NCI-H128 (cell line): Measurements from ENCODE around the gene SPATA6.
"Not testable (repeated sequence)": the region's sequence is repeated elsewhere in the genome, so short reads cannot be mapped to it uniquely, and the experiment has no call there.

Experiments used
- DNase-seq: peaks from one replicate; lab custom pipeline; 2025; ENCODE audit not compliant: unreplicated experiment; lab: John Stamatoyannopoulos, UW

The SPATA6 gene

DNA sequence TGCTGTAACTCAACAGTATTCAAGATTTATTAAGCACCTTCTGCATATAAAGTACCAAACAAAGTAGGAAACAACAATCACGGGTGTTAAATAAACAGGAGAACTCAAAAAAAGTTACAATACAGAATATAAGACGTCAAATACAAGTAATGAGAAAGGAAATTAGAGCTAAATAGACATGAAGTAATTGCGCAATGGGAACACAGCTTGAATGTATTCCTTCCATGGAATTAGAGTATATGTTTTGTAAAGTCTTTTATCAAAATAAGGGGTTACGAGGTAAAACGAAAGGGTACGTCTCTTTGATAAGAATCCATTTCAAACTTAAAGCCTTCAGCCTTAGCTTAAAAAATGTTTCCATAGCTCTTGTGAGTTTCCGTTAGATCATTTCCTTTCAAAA lies 109.1 kb downstream of the SPATA6 start:
- DNase-seq = no peak

DNA sequence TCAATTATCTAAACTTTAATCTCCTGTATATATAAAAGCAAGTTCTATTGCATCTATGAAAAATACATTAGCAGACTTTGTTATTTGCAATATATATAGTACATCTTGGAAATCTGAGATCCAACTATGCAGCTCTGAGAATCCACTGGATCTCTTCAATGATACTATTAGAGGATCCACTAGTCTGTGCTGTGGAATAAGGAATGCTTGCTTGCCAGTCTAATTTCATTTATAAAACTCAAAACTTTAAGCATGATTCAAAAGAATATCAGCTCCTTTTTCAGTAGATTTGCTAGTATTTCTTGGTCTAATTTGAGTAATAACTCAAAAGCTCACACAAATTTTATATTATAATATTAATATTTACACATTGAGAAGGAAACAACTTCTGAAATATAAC lies 115.1 kb downstream of the SPATA6 start:
- DNase-seq = no peak

DNA sequence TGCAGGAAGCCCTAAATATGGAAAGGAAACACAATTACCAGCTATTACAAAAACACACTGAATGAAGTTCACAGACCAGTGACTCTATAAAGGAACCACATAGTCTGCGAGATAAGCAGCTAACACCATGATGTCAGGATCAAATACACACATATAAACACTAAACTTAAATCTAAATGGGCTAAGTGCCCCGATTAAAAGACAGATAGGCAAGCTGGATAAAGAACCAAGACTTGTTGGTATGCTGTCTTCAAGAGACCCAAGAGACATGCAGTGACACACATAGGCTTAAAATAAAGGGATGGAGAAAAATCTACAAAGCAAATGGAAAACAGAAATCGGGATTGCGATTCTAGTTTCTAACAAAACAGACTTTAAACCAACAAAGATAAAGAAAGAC lies 127.6 kb downstream of the SPATA6 start:
- DNase-seq = no peak

DNA sequence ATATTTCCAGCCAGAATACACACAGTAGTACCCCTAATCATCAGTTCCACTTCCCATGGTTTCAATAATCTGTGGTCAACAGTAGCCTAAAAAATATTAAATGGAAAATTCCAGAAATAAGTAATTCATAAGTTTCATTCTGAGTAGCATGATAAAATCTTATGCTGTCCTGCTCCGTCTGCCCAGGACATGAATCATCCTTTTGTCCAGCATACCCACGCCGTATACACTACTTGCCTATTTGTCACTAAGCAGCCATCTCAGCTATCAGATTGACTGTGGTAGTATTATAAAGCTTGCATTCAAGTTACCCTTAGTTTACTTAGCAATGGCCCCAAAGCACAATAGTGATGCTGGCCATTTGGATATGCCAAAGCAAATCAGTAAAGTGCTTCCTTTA lies 130.8 kb downstream of the SPATA6 start:
- no peak for DNase-seq

DNA sequence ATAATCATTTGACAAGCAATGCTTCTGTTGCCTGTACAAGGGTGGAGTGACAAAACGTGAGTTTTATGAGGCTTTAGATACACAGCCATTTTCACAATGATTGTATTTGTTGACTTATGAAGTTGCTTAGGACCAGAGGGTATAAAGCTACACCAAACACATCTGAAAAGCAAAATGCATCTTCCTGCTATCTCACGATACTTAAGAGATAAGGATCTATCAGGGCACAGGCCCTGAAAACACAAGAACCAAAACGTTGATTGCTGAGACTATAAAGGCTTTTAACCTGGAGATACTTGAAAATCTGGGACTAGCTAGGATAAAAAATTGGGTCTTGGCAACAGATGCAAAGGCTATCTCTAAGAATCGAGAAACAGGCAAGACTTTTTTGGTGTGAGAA lies 133.7 kb downstream of the SPATA6 start:
- no peak for DNase-seq

DNA sequence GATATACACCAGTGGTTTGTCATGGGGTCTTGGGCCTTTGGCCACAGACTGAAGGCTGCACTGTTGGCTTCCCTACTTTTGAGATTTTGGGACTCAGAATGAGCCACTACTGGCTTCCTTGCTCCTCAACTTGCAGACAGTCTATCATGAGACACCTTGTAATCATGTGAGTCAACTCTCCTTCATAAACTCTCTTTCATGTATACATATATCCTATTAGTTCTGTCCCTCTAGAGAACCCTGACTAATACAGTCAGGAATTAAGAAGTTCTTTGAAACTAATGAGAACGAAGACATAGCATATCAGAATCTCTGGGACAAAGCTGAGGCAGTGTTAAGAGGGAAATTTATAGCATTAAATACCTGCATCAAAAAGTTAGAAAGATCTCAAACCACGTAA lies 138.7 kb downstream of the SPATA6 start:
- DNase-seq = no peak

DNA sequence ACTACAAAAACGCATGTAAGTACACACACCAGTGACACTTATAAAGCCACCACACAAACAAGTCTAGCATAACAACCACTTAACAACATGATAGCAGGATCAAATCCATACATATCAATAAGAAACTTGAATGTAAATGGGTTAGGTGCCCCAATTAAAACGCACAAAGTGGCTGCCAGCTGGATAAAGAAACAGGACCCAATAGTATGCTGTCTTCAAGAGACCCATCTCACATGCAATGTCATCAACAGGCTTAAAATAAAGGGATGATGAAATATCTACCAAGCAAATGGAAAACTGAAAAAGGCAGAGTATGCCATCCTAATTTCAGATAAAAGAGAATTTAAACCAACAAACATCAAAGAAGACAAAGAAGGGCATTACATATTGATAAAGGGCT lies 139.9 kb downstream of the SPATA6 start:
- no peak for DNase-seq

DNA sequence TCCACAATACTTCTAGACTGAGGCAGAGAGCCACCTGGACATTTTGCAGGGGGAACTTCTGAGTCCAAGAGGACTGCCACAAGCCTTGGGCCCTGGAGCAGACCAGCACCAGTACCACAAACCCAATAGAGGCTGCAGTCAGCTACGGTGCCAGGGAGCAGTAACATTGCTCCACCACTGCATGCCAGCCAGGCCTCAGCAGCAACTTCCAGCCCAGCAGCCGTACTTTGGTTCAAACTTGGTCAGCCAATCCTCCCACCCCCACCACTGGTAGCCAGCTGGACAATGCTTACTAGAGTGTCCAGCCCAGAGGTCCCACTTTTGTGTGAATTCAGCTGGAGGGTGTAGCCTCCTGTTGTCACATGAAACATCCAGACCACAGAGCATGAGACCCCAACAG lies 142.1 kb downstream of the SPATA6 start:
- DNase-seq = no peak

DNA sequence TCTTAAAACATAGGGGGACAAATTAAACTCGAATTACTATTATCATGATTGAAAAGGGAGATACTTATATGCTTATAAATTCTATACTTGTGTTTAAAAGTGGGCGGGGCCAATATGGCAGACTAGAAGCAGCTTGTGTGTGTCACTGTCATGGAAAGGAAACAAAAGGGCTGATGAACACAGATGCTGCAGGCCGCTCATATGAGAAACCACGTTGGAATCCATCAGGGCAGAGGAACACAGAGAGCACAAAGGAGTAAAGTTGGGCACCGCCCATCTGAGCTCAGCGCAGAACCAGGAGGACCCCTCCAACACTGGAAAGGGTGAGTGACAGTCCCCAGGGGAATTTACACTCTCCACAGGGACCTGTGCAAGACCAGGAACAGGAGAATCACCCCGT lies 142.5 kb downstream of the SPATA6 start:
- DNase-seq = no peak

DNA sequence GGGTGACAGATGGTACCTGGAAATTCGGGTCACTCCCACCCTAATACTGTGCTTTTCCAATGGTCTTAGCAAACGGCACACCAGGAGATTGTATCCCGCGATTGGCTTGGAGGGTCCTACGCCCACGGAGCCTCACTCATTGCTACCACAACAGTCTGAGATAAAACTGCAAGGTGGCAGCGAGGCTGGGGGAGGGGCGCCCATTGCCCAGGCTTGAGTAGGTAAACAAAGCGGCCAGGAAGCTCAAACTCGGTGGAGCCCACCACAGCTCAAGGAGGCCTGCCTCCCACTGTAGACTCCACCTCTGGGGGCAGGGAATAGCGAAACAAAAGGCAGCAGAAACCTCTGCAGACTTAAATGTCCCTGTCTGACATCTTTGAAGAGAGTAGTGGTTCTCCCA lies 160.2 kb downstream of the SPATA6 start:
- DNase-seq = not testable (repeated sequence)

DNA sequence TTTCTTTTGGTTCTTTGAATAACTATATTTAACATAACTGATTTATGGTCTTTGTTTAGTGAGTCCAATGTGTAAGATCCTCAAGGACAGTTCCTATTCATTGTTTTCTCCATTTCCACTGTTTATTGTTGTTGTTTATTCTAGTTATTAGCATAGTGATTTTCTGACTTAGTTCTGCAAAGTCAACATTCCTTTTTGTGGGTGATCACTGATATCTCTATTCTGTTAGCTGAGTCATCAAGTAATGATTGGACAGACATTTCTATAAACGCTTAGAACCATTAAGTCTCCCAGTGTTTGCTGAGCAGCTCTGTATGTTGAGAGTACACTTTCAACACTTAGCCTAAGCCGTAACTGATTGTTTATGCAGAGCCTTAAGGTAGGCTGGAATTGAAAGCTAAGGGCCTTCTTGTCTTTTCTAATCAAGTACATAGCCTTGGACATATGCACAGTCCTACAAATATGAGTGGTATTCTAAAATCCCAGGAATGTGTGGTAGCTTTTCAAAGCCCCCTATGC lies 162.4 kb downstream of the SPATA6 start:
- DNase-seq = no peak

DNA sequence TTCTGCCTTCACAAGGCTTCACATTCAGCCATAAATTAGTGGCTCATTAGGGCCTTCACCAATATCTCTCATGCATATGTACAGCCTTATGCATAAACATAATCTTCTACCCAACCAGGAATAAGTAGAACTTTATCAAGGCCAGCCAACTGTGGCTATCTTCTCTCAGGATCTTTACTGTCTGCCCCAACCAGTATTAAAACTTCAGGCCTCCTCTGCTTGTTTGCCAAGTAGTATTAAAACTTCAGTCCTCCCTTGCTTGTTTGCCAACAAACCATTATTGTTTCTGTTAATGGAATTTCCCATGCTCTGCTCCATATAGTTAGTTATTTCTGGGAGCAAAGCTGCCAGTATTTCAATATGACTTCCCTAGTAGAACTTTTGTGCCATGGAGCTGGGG lies 169.4 kb downstream of the SPATA6 start:
- no peak for DNase-seq

DNA sequence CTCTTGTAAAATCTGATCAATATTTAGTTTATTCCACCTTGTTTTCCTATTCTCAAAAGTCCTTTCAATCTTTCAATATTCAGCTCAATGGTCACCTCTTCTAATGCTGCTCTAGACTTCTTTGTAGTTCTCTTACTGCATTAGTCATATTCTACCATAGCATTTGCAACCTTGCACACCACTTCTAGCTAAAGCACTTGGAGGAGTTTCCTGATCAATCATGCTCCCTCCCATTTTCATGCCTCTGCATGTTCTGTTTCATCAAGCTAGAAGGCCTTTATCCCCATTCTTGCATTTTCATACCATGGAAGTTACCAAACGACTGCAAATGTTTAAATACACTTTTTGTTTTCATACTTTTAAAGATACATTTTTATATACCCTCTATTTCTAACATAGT lies 177.3 kb downstream of the SPATA6 start:
- no peak for DNase-seq

DNA sequence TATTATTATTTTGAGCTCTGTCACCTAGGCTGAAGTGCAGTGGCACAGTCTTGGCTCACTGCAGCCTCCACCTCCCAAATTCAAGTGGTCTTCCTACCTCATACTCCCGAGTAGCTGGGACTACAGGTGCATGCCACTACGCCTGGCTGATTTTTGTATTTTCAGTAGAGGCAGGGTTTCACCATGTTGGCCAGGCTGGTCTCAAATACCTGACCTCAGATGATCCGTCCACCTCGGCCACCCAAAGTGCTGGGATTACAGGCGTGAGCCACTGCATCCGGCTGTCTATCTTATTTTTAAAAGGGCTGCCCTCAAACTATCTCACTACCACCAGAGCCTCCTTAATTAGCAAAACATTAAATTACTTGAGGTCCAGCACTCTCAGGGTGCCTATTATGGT lies 177.9 kb downstream of the SPATA6 start:
- not testable (repeated sequence) for DNase-seq

DNA sequence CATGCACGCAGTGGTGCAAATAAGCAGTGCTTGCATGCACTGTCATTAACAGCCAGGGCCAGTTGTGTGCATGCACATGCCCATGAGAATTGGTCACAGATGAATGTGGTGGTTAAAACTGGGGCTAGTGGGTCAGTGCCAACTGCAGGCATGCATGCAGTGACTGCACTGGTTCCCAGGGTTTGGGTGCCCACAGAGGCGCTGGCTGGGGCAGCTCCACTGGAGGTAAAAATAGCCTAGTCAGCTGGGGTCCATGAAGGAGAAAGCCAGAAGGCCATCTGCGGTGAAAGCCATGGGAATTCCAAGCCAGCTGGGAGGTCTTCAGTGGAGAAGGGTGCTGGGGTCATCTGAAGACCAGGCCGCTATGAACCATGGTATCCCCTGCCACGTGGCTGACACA lies 179.3 kb downstream of the SPATA6 start:
- DNase-seq = no peak

DNA sequence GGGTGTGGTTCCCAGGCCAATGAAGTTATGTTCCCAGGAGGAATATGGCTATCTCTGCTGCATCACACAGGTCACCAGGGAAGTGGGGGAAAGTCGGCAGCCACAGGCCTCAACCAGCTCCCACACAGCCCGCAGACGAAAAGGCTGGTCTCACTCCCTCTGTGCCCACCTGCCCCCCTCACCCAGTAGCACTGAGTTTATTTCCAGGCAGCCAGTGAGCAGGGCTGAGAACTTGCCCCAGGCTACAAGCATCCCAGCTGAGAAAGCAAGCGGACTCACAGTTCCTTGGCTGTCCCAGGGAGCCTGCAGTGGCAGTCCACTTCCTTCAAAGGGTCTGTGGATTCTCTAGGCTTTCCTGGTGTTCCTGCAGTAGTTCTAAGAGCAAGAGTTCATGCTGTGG lies 180.6 kb downstream of the SPATA6 start:
- DNase-seq = no peak

DNA sequence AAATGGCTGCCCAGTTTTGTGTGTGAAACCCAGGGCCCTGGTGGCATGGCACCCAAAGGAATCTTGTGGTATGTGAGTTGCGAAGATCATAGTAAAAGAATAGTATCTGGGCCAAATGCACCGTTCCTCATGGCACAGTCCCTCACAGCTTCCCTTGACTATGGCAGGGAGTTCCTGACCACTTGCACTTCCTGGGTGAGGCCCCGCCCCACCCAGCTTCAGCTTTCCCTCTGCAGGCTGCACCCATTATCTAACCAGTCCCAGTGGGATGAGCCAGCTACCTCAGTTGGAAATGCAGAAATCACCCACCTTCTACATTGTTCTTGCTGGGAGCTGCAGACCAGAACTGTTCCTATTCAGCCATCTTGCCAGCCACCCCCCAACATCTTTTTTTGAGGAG lies 186.5 kb downstream of the SPATA6 start:
- DNase-seq = no peak

DNA sequence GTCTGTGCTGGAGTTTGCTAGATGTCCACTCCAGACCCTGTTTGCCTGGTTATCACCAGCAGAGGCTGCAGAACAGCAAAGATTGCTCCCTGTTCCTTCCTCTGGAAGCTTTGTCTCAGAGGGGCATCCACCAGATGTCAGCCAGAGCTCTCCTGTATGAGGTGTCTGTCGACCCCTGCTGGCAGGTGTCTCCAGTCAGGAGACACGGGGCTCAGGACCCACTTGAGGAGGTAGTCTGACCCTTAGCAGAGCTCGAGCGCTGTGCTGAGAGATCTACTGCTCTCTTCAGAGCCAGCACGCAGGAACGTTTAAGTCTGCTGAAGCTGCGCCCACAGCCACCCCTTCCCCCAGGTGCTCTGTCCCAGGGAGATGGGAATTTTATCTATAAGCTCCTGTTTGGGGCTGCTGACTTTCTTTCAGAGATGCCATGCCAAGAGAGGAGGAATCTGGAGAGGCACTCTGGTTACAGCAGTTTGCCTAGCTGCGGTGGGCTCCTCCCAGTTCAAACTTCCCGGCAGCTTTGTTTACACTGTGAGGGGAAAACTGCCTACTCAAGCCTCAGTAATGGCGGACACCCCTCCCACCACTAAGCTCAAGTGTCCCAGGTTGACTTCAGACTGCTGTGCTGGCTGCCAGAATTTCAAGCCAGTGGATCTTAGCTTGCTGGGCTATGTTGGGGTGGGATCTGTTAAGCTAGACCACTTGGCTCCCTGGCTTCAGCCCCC lies 187.1 kb downstream of the SPATA6 start:
- not testable (repeated sequence) for DNase-seq

DNA sequence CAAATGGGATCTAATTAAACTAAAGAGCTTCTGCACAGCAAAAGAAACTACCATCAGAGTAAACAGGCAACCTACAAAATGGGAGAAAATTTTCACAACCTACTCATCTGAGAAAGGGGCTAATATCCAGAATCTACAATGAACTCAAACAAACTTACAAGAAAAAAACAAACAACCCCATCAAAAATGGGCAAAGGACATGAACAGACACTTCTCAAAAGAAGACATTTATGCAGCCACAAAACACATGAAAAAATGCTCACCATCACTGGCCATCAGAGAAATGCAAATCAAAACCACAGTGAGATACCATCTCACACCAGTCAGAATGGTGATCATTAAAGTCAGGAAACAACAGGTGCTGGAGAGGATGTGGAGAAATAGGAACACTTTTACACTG lies 189.7 kb downstream of the SPATA6 start:
- not testable (repeated sequence) for DNase-seq

DNA sequence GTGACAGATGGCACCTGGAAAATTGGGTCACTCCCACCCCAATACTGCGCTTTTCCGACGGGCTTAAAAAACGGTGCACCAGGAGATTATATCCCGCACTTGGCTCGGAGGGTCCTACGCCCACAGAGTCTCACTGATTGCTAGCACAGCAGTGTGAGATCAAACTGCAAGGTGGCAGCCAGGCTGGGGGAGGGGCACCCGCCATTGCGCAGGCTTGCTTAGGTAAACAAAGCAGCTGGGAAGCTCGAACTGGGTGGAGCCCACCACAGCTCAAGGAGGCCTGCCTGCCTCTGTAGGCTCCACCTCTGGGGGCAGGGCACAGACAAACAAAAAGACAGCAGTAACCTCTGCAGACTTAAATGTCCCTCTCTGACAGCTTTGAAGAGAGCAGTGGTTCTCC lies 194.6 kb downstream of the SPATA6 start:
- not testable (repeated sequence) for DNase-seq

DNA sequence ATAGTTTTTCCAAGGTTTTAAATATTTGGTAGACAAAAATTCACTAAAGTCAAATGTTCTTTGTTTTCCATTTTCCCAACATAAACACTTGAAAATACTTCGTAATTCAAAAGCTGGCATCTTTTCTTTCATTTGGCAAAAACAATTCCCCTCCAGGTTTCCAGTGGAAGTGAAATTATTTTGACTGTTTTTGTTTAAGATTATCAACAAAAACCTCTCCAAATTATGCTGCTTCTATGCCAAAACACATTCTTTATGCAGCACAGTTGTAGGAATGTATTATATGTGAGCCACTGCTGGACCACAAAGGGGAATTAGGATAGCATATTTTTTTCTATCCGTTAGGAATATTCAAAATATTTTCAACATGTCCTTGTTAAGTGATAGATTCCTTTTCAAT lies 205.4 kb downstream of the SPATA6 start:
- DNase-seq = no peak

DNA sequence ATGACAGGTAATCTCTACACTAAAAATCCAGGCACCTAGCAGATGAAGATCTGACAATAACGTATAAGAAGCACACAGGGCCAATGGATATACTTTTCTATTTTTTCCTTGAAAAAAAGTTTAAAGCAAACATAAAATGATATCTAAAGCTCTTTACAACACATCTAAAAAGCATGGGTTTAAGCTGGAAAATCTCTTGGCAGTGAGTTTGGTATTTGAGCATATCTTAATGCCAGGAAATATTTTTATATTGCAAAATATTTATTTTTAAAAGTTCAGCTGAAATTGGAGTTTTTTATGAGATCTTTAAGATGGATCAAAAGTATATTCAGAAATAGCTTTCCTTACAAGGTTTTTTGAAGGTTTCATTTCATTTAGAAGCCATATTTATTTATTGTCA lies 209.0 kb downstream of the SPATA6 start:
- DNase-seq = no peak

DNA sequence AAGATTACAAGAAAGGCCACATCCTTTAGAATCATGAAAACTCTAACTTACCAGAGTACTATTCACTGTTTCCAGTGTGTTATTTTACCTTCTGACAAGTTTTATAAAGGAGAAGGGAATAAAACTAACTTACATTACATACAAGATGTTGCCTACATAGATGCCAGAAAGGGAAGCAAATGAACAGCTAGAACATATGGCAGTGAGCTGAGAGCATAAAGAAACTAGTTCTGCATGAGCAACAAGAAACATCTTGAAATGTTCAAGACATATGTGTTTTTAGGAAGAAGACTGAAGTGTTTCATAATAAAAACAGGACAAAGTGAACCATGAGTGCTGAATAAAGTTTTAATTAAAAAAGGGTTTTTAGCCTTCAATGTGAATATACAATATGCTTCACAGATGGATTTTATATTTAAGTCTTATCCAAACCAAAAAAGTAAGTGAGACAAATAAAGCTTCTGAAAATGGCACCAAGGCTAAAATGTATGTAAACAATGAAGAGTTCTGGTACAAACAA lies 210.1 kb downstream of the SPATA6 start:
- DNase-seq = no peak
